Left ventricle myocardium inferior (tissue), 1 donor: ENCODE results near the gene GOPC. TPM values are rescaled to one million over a fixed set of nuclear protein-coding genes. Genes with fewer than 3 reads are reported as not detected.

Experiments used
- DNase-seq: peaks from one replicate; pipeline ENCODE4 v3.0.0-alpha.2; 2020
- H3K27ac ChIP-seq: fragments of 200-600 bp; replicated peaks from 2 replicates; pipeline ENCODE4 v1.8.0; 2021
- H3K27me3 ChIP-seq: fragments of 200-600 bp; 2 replicates; pipeline ENCODE4 v1.8.0; 2021; ENCODE audit warnings: low read depth
- H3K36me3 ChIP-seq: fragments of 200-600 bp; 2 replicates; pipeline ENCODE4 v1.8.0; 2021
- H3K4me1 ChIP-seq: fragments of 200-600 bp; 2 replicates; pipeline ENCODE4 v1.8.0; 2021
- H3K4me3 ChIP-seq: fragments of 200-600 bp; 2 replicates; pipeline ENCODE4 v1.8.0; 2021; ENCODE audit warnings: mild to moderate bottlenecking, moderate library complexity
- H3K9me3 ChIP-seq: fragments of 200-600 bp; replicated peaks from 2 replicates; pipeline ENCODE4 v1.8.0; 2021
- CTCF ChIP-seq: fragments of 200-600 bp; IDR thresholded peaks from 2 replicates; pipeline ENCODE4 v1.8.0; 2021; ENCODE audit warnings: antibody characterized with exemption, mild to moderate bottlenecking, borderline replicate concordance
- intact Hi-C: fragments of 100-400 bp; cut with micrococcal nuclease; formaldehyde crosslinking; loops from one replicate; pipeline ENCODE4 v1.11.0; 2022
- total RNA-seq: library from RNA; stranded (reverse); fragmentation: NEBNext Ultra II Directional; extraction: Animal tissue kit (Norgen Biotek cat#: 25700); gene quantifications from one replicate; pipeline ENCODE4 v1.2.1, GENCODE V29; 2021
- donor health status: DM: no; HTN: yes; CAD: no; lungs with severe emphysema.

GOPC gene
- total RNA-seq, 1 donor from 2014 or later, result 22.7 TPM

- Histone ChIP-seq H3K9me3 (no peaks in the 10 kb centered on the region), H3K27me3 (no peaks in the 10 kb centered on the region), H3K27ac (no peak overlapping the region), H3K4me1 (peaks cover 29% of the 10 kb centered on the region), H3K36me3 (no peaks in the 10 kb centered on the region), H3K4me3 (no peak overlapping the region)
- TF ChIP-seq CTCF, result no peak
- intact Hi-C loops, result no loop called here
- DNase-seq, result no peak
Observed at GRCh38 chr6:117552618-117553017, 49.7 kb downstream of the GOPC start.

DNA sequence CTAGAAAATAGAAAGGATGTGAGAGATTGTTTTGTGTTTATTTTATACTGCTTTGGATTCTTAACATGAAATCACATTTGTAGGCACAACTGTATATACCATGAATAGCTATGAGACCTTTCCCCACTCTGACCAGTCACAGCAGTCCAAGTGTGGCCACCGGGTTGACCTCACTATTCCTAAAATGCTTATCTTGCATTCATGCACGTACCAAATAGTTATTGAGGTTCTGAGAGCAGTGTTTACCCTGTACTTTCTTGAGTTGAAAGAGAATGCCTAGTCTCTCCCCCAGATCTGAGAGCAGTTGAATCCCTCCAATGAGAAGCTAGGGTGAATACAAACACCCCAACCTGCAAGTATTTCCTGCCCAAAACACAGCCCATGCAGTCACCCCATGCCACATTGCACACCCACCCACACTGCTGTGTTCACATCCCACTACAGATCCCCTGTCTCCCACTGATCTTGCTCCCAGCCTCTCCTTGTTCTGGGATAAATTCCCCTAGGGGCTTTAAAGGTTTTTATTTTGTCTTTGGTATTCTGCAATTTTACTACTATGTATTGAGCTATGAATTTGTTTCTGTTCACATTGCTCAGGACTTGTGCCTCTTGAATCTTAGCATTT lies 51.6 kb downstream of the GOPC start:
- Histone ChIP-seq H3K27ac (no peak overlapping the region), H3K9me3 (no peaks in the 10 kb centered on the region), H3K36me3 (peaks cover 8% of the 10 kb centered on the region), H3K4me1 (peaks cover 25% of the 10 kb centered on the region), H3K27me3 (no peaks in the 10 kb centered on the region), H3K4me3 (no peak overlapping the region)
- DNase-seq, result no peak
- intact Hi-C loops, result no loop called here
- TF ChIP-seq CTCF, result no peak

DNA sequence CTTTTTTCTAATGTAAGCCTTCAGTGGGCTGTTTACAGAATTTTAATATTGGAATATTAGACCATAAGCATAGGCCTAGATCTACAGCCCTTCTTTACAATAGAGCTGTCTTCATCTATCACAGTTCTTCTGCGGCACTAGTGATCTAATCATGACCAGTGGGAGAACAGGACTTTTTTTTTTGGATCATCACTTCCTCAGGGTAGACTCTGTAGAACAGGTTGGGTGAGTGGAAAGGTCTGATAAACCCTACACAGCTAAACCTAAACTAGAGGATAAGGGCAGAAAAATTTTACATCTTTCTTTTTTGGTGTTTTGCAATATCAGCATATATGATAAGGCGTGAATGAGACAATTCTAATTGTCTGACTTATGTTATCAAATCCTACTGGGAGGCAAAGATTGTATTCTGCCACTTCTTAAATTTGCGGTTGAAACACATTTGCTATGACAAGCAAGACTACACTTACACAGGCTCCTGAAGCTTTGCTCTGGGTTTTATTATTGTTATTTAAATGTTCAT lies 52.2 kb downstream of the GOPC start:
- Histone ChIP-seq H3K36me3 (peaks cover 12% of the 10 kb centered on the region), H3K4me1 (peaks cover 19% of the 10 kb centered on the region), H3K27ac (no peak overlapping the region), H3K9me3 (no peaks in the 10 kb centered on the region), H3K4me3 (no peak overlapping the region), H3K27me3 (no peaks in the 10 kb centered on the region)
- intact Hi-C loops, result no loop called here
- TF ChIP-seq CTCF, result no peak
- DNase-seq, result no peak

DNA sequence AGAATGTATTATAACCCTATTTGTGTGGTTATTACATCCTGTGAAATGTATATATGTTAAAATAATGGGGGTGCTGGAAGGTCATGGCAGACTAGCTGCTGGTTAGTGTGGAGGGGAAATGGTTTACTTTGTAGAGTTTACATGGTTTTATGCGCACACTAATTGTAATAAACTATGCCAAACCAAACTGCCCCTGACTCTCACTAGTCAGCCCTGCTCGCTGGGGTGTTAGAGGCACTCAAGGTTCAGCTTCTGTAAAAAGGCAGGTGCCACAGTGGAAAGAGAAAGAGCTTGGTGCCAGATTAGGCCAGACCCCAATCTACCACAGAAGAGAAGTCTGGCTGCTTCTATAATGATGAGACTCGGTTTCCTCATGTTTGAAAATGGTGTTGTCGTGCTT lies 52.7 kb downstream of the GOPC start:
- no peak overlapping the region for H3K27ac ChIP-seq
- H3K36me3 ChIP-seq, result peaks cover 15% of the 10 kb centered on the region
- no peaks in the 10 kb centered on the region for H3K9me3 ChIP-seq
- intact Hi-C loops, result no loop called here
- no peak for DNase-seq
- peaks cover 19% of the 10 kb centered on the region for H3K4me1 ChIP-seq
- no peak overlapping the region for H3K4me3 ChIP-seq
- H3K27me3 ChIP-seq, result no peaks in the 10 kb centered on the region
- no peak for TF ChIP-seq CTCF

GRCh38 chr6:117548797-117549301 lies 53.5 kb downstream of the GOPC start:
- intact Hi-C loops, result no loop called here
- no peaks in the 10 kb centered on the region for H3K9me3 ChIP-seq
- DNase-seq, result no peak
- H3K4me3 ChIP-seq, result peak overlapping the region; percentile 67
- no peaks in the 10 kb centered on the region for H3K27me3 ChIP-seq
- no peak for TF ChIP-seq CTCF
- H3K27ac ChIP-seq, result peak overlapping the region; percentile 72
- H3K36me3 ChIP-seq, result peaks cover 15% of the 10 kb centered on the region
- peaks cover 19% of the 10 kb centered on the region for H3K4me1 ChIP-seq
